NCI-H1105 treated with DMSO at 0.1 percent for 48 hours (cell line): ENCODE data around the gene FRAT1.

Experiments used
- DNase-seq: peaks from one replicate; lab custom pipeline; 2025; lab: John Stamatoyannopoulos, UW

Gene FRAT1

DNA sequence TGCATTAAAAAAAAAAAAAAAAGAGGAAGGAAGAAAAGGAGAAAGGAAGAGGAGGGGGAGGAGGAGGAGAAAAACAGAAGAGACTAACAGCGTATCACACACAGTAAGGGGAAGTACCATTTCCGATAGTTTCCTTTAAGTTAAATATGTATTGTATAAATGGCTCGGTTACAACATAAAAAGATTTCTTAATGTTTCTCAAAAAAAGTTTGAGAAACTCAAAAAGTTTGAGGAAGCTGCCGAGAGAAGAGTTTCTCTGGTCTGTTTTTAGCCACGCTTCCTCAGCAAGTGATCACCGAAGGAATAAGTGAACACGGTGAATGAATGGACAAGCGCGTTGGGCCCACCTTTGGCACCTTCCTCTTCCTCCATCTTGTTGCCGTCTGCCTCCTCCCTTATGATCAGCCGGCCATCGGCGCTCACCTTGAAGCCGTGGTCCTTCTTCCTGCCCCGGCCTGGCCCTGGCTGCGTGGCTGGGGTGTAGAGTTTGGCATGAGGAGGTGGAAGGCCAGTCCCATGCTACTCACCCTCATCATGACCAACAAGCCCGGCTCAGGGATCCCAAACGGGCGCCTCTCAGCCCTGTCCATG, 46.8 kb downstream of the FRAT1 start:
- no peak for DNase-seq

DNA sequence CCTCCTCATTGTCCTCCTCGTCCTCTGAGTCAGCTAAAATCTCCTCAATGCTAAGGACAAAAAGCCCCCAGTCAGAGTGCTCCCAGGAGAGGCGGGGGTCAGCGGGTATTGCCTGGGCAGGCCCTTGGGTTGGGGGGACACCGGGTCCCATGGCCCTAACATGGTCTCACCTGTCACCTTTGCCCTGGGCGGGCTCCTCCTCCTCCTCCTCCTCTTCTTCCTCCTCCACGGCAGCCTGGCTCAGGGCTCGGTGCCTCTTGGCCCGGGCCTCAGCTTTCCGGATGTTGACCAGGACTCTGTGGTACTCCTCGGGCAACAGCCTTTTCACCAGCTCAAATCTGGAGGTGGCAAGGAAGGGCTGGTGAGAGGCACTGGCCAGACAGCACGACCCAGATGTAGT, 47.5 kb downstream of the FRAT1 start:
- no peak for DNase-seq

DNA sequence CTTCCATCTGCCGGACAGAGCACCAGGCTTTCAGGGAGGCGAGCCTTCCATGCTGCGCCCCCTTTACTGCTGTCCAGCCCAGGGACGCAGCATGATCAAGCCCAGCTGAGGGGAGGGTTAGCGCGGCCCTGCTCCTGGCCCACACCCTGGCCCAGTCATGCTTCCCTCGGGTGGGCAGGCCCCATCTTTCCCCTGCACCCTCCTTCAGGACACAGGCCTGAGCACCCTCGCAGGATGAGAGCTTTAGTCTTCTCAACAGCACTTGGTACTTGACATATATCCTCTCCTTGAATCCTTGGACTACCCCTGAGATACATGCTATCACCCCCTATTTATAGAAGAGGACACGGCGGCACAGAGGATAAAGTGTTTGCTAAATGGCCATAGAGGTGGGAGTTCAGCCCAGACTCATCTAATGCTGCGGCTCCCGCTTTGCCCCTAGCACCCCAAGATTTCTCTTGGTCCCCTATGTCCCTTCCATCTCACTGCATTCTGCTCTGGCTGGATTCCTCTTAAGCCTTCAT, 48.1 kb downstream of the FRAT1 start:
- no peak for DNase-seq
